Left lung (tissue), 10 donors: ENCODE results near the gene KRTAP4-9. TPM values are rescaled to one million over a fixed set of nuclear protein-coding genes. Genes with fewer than 3 reads are reported as not detected.

Source experiments
- ATAC-seq: fragments of 200-7000 bp; cut with Tn5 transposase; one replicate; pipeline ENCODE4 v1.9.1; 2020; ENCODE audit warnings: moderate library complexity
- DNase-seq, 4 donors: peaks; one replicate each; pipeline ENCODE4 v3.0.0-alpha.2; 2013 to 2020
- H3K27ac ChIP-seq, 2 donors: fragments of 200-600 bp; sonication (generic) in 1 of 2; one replicate each; pipeline versions ENCODE4 v1.5.0 to v1.8.0; 2020 to 2021
- H3K27me3 ChIP-seq, 2 donors: fragments of 200-600 bp; sonication (generic) in 1 of 2; one replicate each; pipeline versions ENCODE4 v1.5.0 to v1.8.0; 2020 to 2021
- H3K36me3 ChIP-seq, 2 donors: fragments of 200-600 bp; sonication (generic) in 1 of 2; one replicate each; pipeline versions ENCODE4 v1.5.0 to v1.8.0; 2020 to 2021
- H3K4me1 ChIP-seq, 2 donors: fragments of 200-600 bp; one replicate each; pipeline ENCODE4 v1.8.0; 2021
- H3K4me3 ChIP-seq, 2 donors: fragments of 200-600 bp; sonication (generic) in 1 of 2; one replicate each; pipeline versions ENCODE4 v1.5.0 to v1.8.0; 2020 to 2021; ENCODE audit warnings: mild to moderate bottlenecking in 1 of 2
- H3K9me3 ChIP-seq, 2 donors: fragments of 200-600 bp; sonication (generic) in 1 of 2; one replicate each; pipeline versions ENCODE4 v1.5.0 to v1.8.0; 2020 to 2021
- CTCF ChIP-seq, 2 donors: fragments of 200-600 bp; sonication (generic) in 1 of 2; IDR thresholded peaks; one replicate each; pipeline versions ENCODE4 v1.5.0 to v1.8.0; 2021; ENCODE audit warnings: antibody characterized with exemption in 2 of 2
- intact Hi-C, 2 donors: fragments of 100-400 bp; cut with DNase I; formaldehyde crosslinking; loops; one replicate each; pipeline versions ENCODE4 v1.11.2 to v1.14.2; 2022
- polyA plus RNA-seq, 6 donors: library from polyadenylated mRNA; unstranded; fragments of 120-200 nt; gene quantifications; one replicate each; pipeline ENCODE4 v1.2.1, GENCODE V29; 2013; ENCODE audit not compliant: insufficient read length in 6 of 6
- total RNA-seq, 2 donors: library from RNA; stranded (reverse); fragmentation: NEBNext Ultra II Directional; extraction: Animal tissue kit (Norgen Biotek cat#: 25700); gene quantifications; one replicate each; pipeline ENCODE4 v1.2.1, GENCODE V29; 2021
- donor health status: DM: no; HTN: yes; CAD: no.
- donor health status: DM: no; HTN: no; CAD: no.

KRTAP4-9 gene
- total and polyA plus RNA-seq, 8 donors, result not detected

- intact Hi-C loops, result no loop called here
- TF ChIP-seq CTCF (IDR thresholded peaks at IDR 0.05), result no peak
- no peak within 1 kb of the TSS for H3K4me3 ChIP-seq
- ATAC-seq (no peak), DNase-seq (no peak)
- peaks cover 0 to 6% of the 10 kb centered on the region in 2 donors for H3K27me3 ChIP-seq
- no peak within 1 kb of the TSS for H3K27ac ChIP-seq
- H3K9me3 ChIP-seq, result no peaks in the 10 kb centered on the region
- no peaks in the 10 kb centered on the region for H3K36me3 ChIP-seq
- no peaks in the 10 kb centered on the region for H3K4me1 ChIP-seq
Observed at GRCh38 chr17:41149652-41149985, 44.4 kb downstream of the KRTAP4-9 start, which contains the start of gene KRTAP4-5. TSS of gene KRTAP4-5 (minus strand) at chr17:41149825. CDS start at chr17:41149767, 58 bp downstream.

GRCh38 chr17:41150026-41150425, 44.8 kb downstream of the KRTAP4-9 start:
- no peaks in the 10 kb centered on the region for H3K36me3 ChIP-seq
- TF ChIP-seq CTCF (IDR thresholded peaks at IDR 0.05), result no peak
- no peak overlapping the region for H3K4me3 ChIP-seq
- ATAC-seq (no peak), DNase-seq (no peak)
- no peak overlapping the region for H3K27ac ChIP-seq
- H3K4me1 ChIP-seq, result no peaks in the 10 kb centered on the region
- peaks cover 0 to 10% of the 10 kb centered on the region in 2 donors for H3K27me3 ChIP-seq
- H3K9me3 ChIP-seq, result no peaks in the 10 kb centered on the region
- intact Hi-C loops, result no loop called here

GRCh38 chr17:41151525-41151924, 46.3 kb downstream of the KRTAP4-9 start:
- Histone ChIP-seq H3K36me3 (no peaks in the 10 kb centered on the region), H3K4me1 (no peaks in the 10 kb centered on the region), H3K9me3 (no peaks in the 10 kb centered on the region), H3K27ac (no peak overlapping the region), H3K27me3 (peaks cover 0 to 11% of the 10 kb centered on the region in 2 donors), H3K4me3 (no peak overlapping the region)
- DNase-seq, result no peak
- no peak for ATAC-seq
- no peak for TF ChIP-seq CTCF (IDR thresholded peaks at IDR 0.05)
- intact Hi-C loops, result no loop called here

GRCh38 chr17:41153856-41154255, 48.7 kb downstream of the KRTAP4-9 start:
- H3K27ac ChIP-seq, result no peak overlapping the region
- no peak for DNase-seq
- no peaks in the 10 kb centered on the region for H3K36me3 ChIP-seq
- no peak for ATAC-seq
- TF ChIP-seq CTCF (IDR thresholded peaks at IDR 0.05), result no peak
- no peaks in the 10 kb centered on the region for H3K9me3 ChIP-seq
- no peak overlapping the region for H3K4me3 ChIP-seq
- peaks cover 0 to 11% of the 10 kb centered on the region in 2 donors for H3K27me3 ChIP-seq
- intact Hi-C loops, result no loop called here
- no peaks in the 10 kb centered on the region for H3K4me1 ChIP-seq

Other genes starting within 250 kb of the KRTAP4-9 start
Only the 30 nearest of the 39 such genes appear.
- under 1 TPM in 1 of 2 donors, not detected in 1; 0.41 TPM for gene KRT39, start 138.4 kb upstream of the KRTAP4-9 start, total RNA-seq
- not detected for gene KRT39, start 138.4 kb upstream of the KRTAP4-9 start, polyA plus RNA-seq
- not detected for gene KRT40, start 121.1 kb upstream of the KRTAP4-9 start, total RNA-seq
- gene KRT40, start 121.1 kb upstream of the KRTAP4-9 start, polyA plus RNA-seq, result not detected
- gene KRTAP3-3, start 111.2 kb upstream of the KRTAP4-9 start, total RNA-seq, result not detected
- gene KRTAP3-3, start 111.2 kb upstream of the KRTAP4-9 start, polyA plus RNA-seq, result not detected
- not detected for gene KRTAP3-2, start 105.5 kb upstream of the KRTAP4-9 start, total RNA-seq
- not detected for gene KRTAP3-2, start 105.5 kb upstream of the KRTAP4-9 start, polyA plus RNA-seq
- gene KRTAP3-1, start 96.3 kb upstream of the KRTAP4-9 start, total RNA-seq, result not detected
- gene KRTAP3-1, start 96.3 kb upstream of the KRTAP4-9 start, polyA plus RNA-seq, result not detected
- not detected for gene KRTAP1-5, start 78.2 kb upstream of the KRTAP4-9 start, total RNA-seq
- gene KRTAP1-5, start 78.2 kb upstream of the KRTAP4-9 start, polyA plus RNA-seq, result not detected
- gene KRTAP1-4, start 75.2 kb upstream of the KRTAP4-9 start, total RNA-seq, result not detected
- not detected for gene KRTAP1-4, start 75.2 kb upstream of the KRTAP4-9 start, polyA plus RNA-seq
- gene KRTAP1-3, start 70.5 kb upstream of the KRTAP4-9 start, total RNA-seq, result not detected
- not detected for gene KRTAP1-3, start 70.5 kb upstream of the KRTAP4-9 start, polyA plus RNA-seq
- gene KRTAP1-1, start 63.9 kb upstream of the KRTAP4-9 start, total RNA-seq, result not detected
- gene KRTAP1-1, start 63.9 kb upstream of the KRTAP4-9 start, polyA plus RNA-seq, result not detected
- not detected for gene KRTAP2-1, start 58.1 kb upstream of the KRTAP4-9 start, total RNA-seq
- not detected for gene KRTAP2-1, start 58.1 kb upstream of the KRTAP4-9 start, polyA plus RNA-seq
- gene KRTAP2-2, start 50.2 kb upstream of the KRTAP4-9 start, total RNA-seq, result not detected
- not detected for gene KRTAP2-2, start 50.2 kb upstream of the KRTAP4-9 start, polyA plus RNA-seq
- 1 to 10 TPM in 1 of 2 donors, not detected in 1; 1.2 TPM for gene KRTAP2-3, start 45.3 kb upstream of the KRTAP4-9 start, total RNA-seq
- gene KRTAP2-3, start 45.3 kb upstream of the KRTAP4-9 start, polyA plus RNA-seq, result not detected
- gene KRTAP2-4, start 39.5 kb upstream of the KRTAP4-9 start, total RNA-seq, result not detected
- gene KRTAP2-4, start 39.5 kb upstream of the KRTAP4-9 start, polyA plus RNA-seq, result not detected
- not detected for gene KRTAP4-7, start 21.2 kb upstream of the KRTAP4-9 start, total RNA-seq
- not detected for gene KRTAP4-7, start 21.2 kb upstream of the KRTAP4-9 start, polyA plus RNA-seq
- gene KRTAP4-8, start 7.2 kb upstream of the KRTAP4-9 start, total RNA-seq, result not detected
- not detected for gene KRTAP4-8, start 7.2 kb upstream of the KRTAP4-9 start, polyA plus RNA-seq
- gene KRTAP4-16, start 3.2 kb upstream of the KRTAP4-9 start, total RNA-seq, result not detected
- gene KRTAP4-16, start 3.2 kb upstream of the KRTAP4-9 start, polyA plus RNA-seq, result not detected
- gene KRTAP4-11, start 13.0 kb downstream of the KRTAP4-9 start, total RNA-seq, result not detected
- gene KRTAP4-11, start 13.0 kb downstream of the KRTAP4-9 start, polyA plus RNA-seq, result under 1 TPM in 1 of 6 donors, not detected in 5; 0.23 TPM
- not detected for gene KRTAP4-12, start 18.8 kb downstream of the KRTAP4-9 start, total RNA-seq
- not detected for gene KRTAP4-12, start 18.8 kb downstream of the KRTAP4-9 start, polyA plus RNA-seq
- gene KRTAP4-6, start 35.2 kb downstream of the KRTAP4-9 start, total RNA-seq, result not detected
- gene KRTAP4-6, start 35.2 kb downstream of the KRTAP4-9 start, polyA plus RNA-seq, result not detected
- gene KRTAP4-5, start 44.4 kb downstream of the KRTAP4-9 start, total RNA-seq, result not detected
- gene KRTAP4-5, start 44.4 kb downstream of the KRTAP4-9 start, polyA plus RNA-seq, result not detected
- not detected for gene KRTAP4-4, start 55.4 kb downstream of the KRTAP4-9 start, total RNA-seq
- not detected for gene KRTAP4-4, start 55.4 kb downstream of the KRTAP4-9 start, polyA plus RNA-seq
- not detected for gene KRTAP4-3, start 62.8 kb downstream of the KRTAP4-9 start, total RNA-seq
- gene KRTAP4-3, start 62.8 kb downstream of the KRTAP4-9 start, polyA plus RNA-seq, result not detected
- gene KRTAP4-2, start 72.8 kb downstream of the KRTAP4-9 start, total RNA-seq, result not detected
- not detected for gene KRTAP4-2, start 72.8 kb downstream of the KRTAP4-9 start, polyA plus RNA-seq
- gene KRTAP4-1, start 79.5 kb downstream of the KRTAP4-9 start, total RNA-seq, result not detected
- gene KRTAP4-1, start 79.5 kb downstream of the KRTAP4-9 start, polyA plus RNA-seq, result not detected
- gene KRTAP9-1, start 84.5 kb downstream of the KRTAP4-9 start, total RNA-seq, result not detected
- gene KRTAP9-1, start 84.5 kb downstream of the KRTAP4-9 start, polyA plus RNA-seq, result not detected
- not detected for gene KRTAP9-2, start 121.3 kb downstream of the KRTAP4-9 start, total RNA-seq
- gene KRTAP9-2, start 121.3 kb downstream of the KRTAP4-9 start, polyA plus RNA-seq, result not detected
- not detected for gene KRTAP9-3, start 127.1 kb downstream of the KRTAP4-9 start, total RNA-seq
- gene KRTAP9-3, start 127.1 kb downstream of the KRTAP4-9 start, polyA plus RNA-seq, result not detected
- gene KRTAP9-8, start 132.6 kb downstream of the KRTAP4-9 start, total RNA-seq, result not detected
- not detected for gene KRTAP9-8, start 132.6 kb downstream of the KRTAP4-9 start, polyA plus RNA-seq
- gene KRTAP9-4, start 144.3 kb downstream of the KRTAP4-9 start, total RNA-seq, result not detected
- gene KRTAP9-4, start 144.3 kb downstream of the KRTAP4-9 start, polyA plus RNA-seq, result not detected
- gene KRTAP9-9, start 150.0 kb downstream of the KRTAP4-9 start, total RNA-seq, result not detected
- gene KRTAP9-9, start 150.0 kb downstream of the KRTAP4-9 start, polyA plus RNA-seq, result not detected